HepG2 (cell line): ENCODE results near the gene MAP1LC3B. TPM values are rescaled to one million over a fixed set of nuclear protein-coding genes. Genes with fewer than 3 reads are reported as not detected.

Experiments used
- ATAC-seq: fragments of 200-7000 bp; cut with Tn5 transposase; 3 replicates; pipeline ENCODE4 v1.9.1; 2020; ENCODE audit warnings: mild to moderate bottlenecking, moderate library complexity
- BruUV-seq: library from RNA; stranded (reverse); fragments of 400-500 nt; replicated peaks from 2 replicates; lab custom pipeline; 2021; lab: Mats Ljungman, UMichigan
- CTCF ChIA-PET: fragments of 300-600 bp; formaldehyde crosslinking; extraction: SDS; loops from one replicate; lab custom pipeline; 2021; ENCODE audit warnings: low total read pairs, inconsistent platforms, low intra/inter-chr PET ratio; lab: Yijun Ruan, JAX
- POLR2A ChIA-PET: fragments of 350-600 bp; sonication (Branson Sonifier 250); formaldehyde crosslinking; loops from one replicate; lab custom pipeline; 2020; ENCODE audit warnings: antibody characterized with exemption, inconsistent platforms; lab: Yijun Ruan, JAX
- DNase-seq: peaks from one replicate; pipeline ENCODE4 v3.0.0-alpha.2; 2015; ENCODE audit warnings: low spot score
- FAIRE-seq: peaks from 3 replicates; lab custom pipeline; 2011; peaks lifted over from hg19 to GRCh38; lab: Jason Lieb, UNC
- H2AFZ ChIP-seq: one replicate; pipeline ENCODE4 v1.6.1; 2011; ENCODE audit warnings: low read length, inconsistent platforms
- H3K27ac ChIP-seq: fragments of 300-600 bp; 3 replicates; pipeline ENCODE4 v1.8.0; 2011; ENCODE audit warnings: mixed run types, mild to moderate bottlenecking, mixed read lengths, low read length, inconsistent platforms; ENCODE audit not compliant: insufficient read depth; ENCODE audit errors: extremely low read length
- H3K27me3 ChIP-seq, 2 experiments: fragments of 200-600 bp in 1 of 2; 2 replicates in 1 of 2; 3 replicates in 1 of 2; pipeline versions ENCODE4 v1.6.0 to v1.8.0; 2011; ENCODE audit warnings: low read length in 2 of 2, mild to moderate bottlenecking in 2 of 2, moderate library complexity in 2 of 2, inconsistent platforms in 1 of 2; ENCODE audit not compliant: insufficient read depth in 2 of 2, control insufficient read depth in 1 of 2
- H3K36me3 ChIP-seq, 2 experiments: fragments of 200-600 bp in 1 of 2; replicated peaks in 1 of 2; 2 replicates in 1 of 2; 3 replicates in 1 of 2; pipeline versions ENCODE4 v1.5.1 to v1.8.0; 2011; ENCODE audit warnings: low read length in 2 of 2, inconsistent platforms in 1 of 2; ENCODE audit not compliant: insufficient read depth in 2 of 2, control insufficient read depth in 1 of 2
- H3K4me1 ChIP-seq: 2 replicates; pipeline ENCODE4 v1.5.1; 2012; ENCODE audit warnings: low read length, inconsistent platforms; ENCODE audit not compliant: insufficient read depth
- H3K4me2 ChIP-seq: 2 replicates; pipeline ENCODE4 v1.6.0; 2011; ENCODE audit warnings: low read depth, low read length, inconsistent platforms
- H3K4me3 ChIP-seq, 3 experiments: fragments of 200-600 bp in 1 of 3; sonication (generic), shearing (Covaris generic) in 1 of 3; replicated peaks in 1 of 3; 2 replicates each; pipeline ENCODE4 v1.5.1; 2011 to 2016; ENCODE audit warnings: low read length in 3 of 3, inconsistent platforms in 2 of 3, low read depth in 2 of 3, mild to moderate bottlenecking in 2 of 3, control low read depth in 1 of 3, mixed read lengths in 1 of 3; ENCODE audit not compliant: insufficient read depth in 1 of 3
- H3K79me2 ChIP-seq: one replicate; pipeline ENCODE4 v1.6.1; 2011; ENCODE audit warnings: low read length, inconsistent platforms; ENCODE audit not compliant: insufficient read depth
- H3K9ac ChIP-seq: 2 replicates; pipeline ENCODE4 v1.6.0; 2011; ENCODE audit warnings: mild to moderate bottlenecking, low read depth, low read length, inconsistent platforms; ENCODE audit not compliant: insufficient read depth
- H3K9me3 ChIP-seq: 2 replicates; pipeline ENCODE4 v1.5.1; 2012; ENCODE audit warnings: mild to moderate bottlenecking, low read length
- H4K20me1 ChIP-seq: 2 replicates; pipeline ENCODE4 v1.6.0; 2011; ENCODE audit warnings: inconsistent platforms, mild to moderate bottlenecking, low read length, moderate library complexity; ENCODE audit not compliant: insufficient read depth
- BATF2 ChIP-seq: sonication (generic); formaldehyde crosslinking; IDR thresholded peaks from 2 replicates; pipeline ENCODE4 v1.8.0; 2022; ENCODE audit warnings: mild to moderate bottlenecking, missing genetic modification reagents, moderate library complexity
- CTCF ChIP-seq: sonication (generic); formaldehyde crosslinking; IDR thresholded peaks from 2 replicates; pipeline ENCODE4 v1.5.0; 2020; ENCODE audit warnings: mild to moderate bottlenecking, missing genetic modification reagents, moderate library complexity
- EEA1 ChIP-seq: sonication (generic); formaldehyde crosslinking; IDR thresholded peaks from 2 replicates; pipeline ENCODE4 v1.5.1; 2020; ENCODE audit warnings: mild to moderate bottlenecking, missing genetic modification reagents, borderline replicate concordance
- SMAD9 ChIP-seq: sonication (generic); formaldehyde crosslinking; IDR thresholded peaks from 2 replicates; pipeline ENCODE4 v1.5.1; 2020; ENCODE audit warnings: mild to moderate bottlenecking, missing genetic modification reagents
- SMC3 ChIP-seq: IDR thresholded peaks from 2 replicates; pipeline ENCODE4 v1.6.1; 2011; ENCODE audit warnings: low read length, improper control_type of control experiment
- STAG1 ChIP-seq: sonication (generic); formaldehyde crosslinking; IDR thresholded peaks from 2 replicates; pipeline ENCODE4 v1.4.0; 2020; ENCODE audit warnings: missing genetic modification reagents
- ZNF281 ChIP-seq: sonication (generic); formaldehyde crosslinking; IDR thresholded peaks from 2 replicates; pipeline ENCODE4 v1.4.0; 2020; ENCODE audit warnings: missing genetic modification reagents, borderline replicate concordance
- WGBS: methylation state at CpG from one replicate; pipeline ENCODE4 v1.1.6; 2017; ENCODE audit warnings: low lambda C conversion rate; 5-methylcytosine and 5-hydroxymethylcytosine counted together
- in situ Hi-C: cut with HindIII; loops from 2 replicates; pipeline ENCODE4 v1.10.0; 2017; ENCODE audit warnings: low pct_unique_long_range_greater_than_20kb; ENCODE audit not compliant: extremely low pct_ligation_motif_present
- intact Hi-C: fragments of 100-400 bp; cut with micrococcal nuclease; formaldehyde crosslinking; loops from one replicate; pipeline ENCODE4 v1.10.0; 2022; ENCODE audit not compliant: unreplicated experiment
- polyA plus RNA-seq, 8 experiments: library from polyadenylated mRNA; depleted of rRNA in 3 of 8; stranded (reverse) in 7 of 8; unstranded in 1 of 8; fragments of >200 nt; fragmentation: Illumina TruSeq in 4 of 8; extraction: Trizol in 4 of 8; gene quantifications; 2 replicates each; pipeline versions ENCODE4 v1.2.1 to v1.2.3, GENCODE V29; 2011 to 2016; ENCODE audit warnings: low read depth in 4 of 8, missing spikeins in 1 of 8, mixed read lengths in 1 of 8; ENCODE audit not compliant: insufficient read depth in 1 of 8
- total RNA-seq, 5 experiments: library from RNA; depleted of rRNA; stranded (reverse); fragments of >200 nt; fragmentation: Illumina TruSeq; extraction: Trizol; gene quantifications; 2 replicates each; pipeline ENCODE4 v1.2.3, GENCODE V29; 2016; ENCODE audit warnings: low read depth in 1 of 5

MAP1LC3B gene
- total and polyA plus RNA-seq, 2 of the 13 experiments (the other 11 are each of a cell fraction or from before 2014, with no cell fraction given), result 15.7 to 37.4 TPM

- Histone ChIP-seq H3K4me2 (no peak overlapping the region), H3K27me3 (no peaks in the 10 kb centered on the region), H3K9me3 (no peaks in the 10 kb centered on the region), H3K9ac (no peak overlapping the region), H4K20me1 (no peaks in the 10 kb centered on the region; the same call in 1 of the 2 replicates), H2AFZ (no peak overlapping the region), H3K4me1 (no peaks in the 10 kb centered on the region), H3K79me2 (no peaks in the 10 kb centered on the region), H3K36me3 (peaks cover 58 to 78% of the 10 kb centered on the region in 2 experiments), H3K27ac (no peak overlapping the region), H3K4me3 (no peak overlapping the region)
- ChIA-PET POLR2A (no interaction called here), CTCF (interaction anchor here (1.8 kb wide), 1 partner anchor 220 kb away, joined by 11 read pairs; no protein-coding TSS in a partner anchor)
- ATAC-seq (no peak), FAIRE-seq (no peak), DNase-seq (no peak)
- no TSS peak for BruUV-seq
- in situ Hi-C loops, result no loop called here
- TF ChIP-seq EEA1 (CRISPR knock-in tag) (no peak), SMAD9 (no peak), BATF2 (CRISPR knock-in tag) (no peak)
- 91% methylated on average over 9 of the region's 9 CpGs for WGBS
- intact Hi-C loops, result no loop called here
Observed at GRCh38 chr16:87415441-87415840, 23.3 kb downstream of the MAP1LC3B start.

- POLR2A ChIA-PET, result no interaction called here
- peak; percentile 76 for FAIRE-seq
- H3K79me2 ChIP-seq, result no peaks in the 10 kb centered on the region
- CTCF ChIA-PET, result interaction anchor here (0.9 to 1.8 kb wide), 2 partner anchors 126 to 219 kb away, joined by 3 to 11 read pairs; no protein-coding TSS in a partner anchor
- H3K9ac ChIP-seq, result no peak overlapping the region
- H3K27me3 ChIP-seq, result no peaks in the 10 kb centered on the region
- no peaks in the 10 kb centered on the region; the same call in 1 of the 2 replicates for H4K20me1 ChIP-seq
- no peak overlapping the region for H3K27ac ChIP-seq
- WGBS, result 91% methylated on average over 22 of the region's 23 CpGs
- no peak for ATAC-seq
- H3K4me2 ChIP-seq, result no peak overlapping the region
- in situ Hi-C loops (no loop called here), intact Hi-C loops (loop anchor here (1.0 kb wide), 1 partner anchor 219 kb away; no protein-coding TSS in a partner anchor)
- H3K36me3 ChIP-seq, result peaks cover 58 to 79% of the 10 kb centered on the region in 2 experiments
- BruUV-seq, result no TSS peak
- peak; percentile 29 for DNase-seq
- H3K4me3 ChIP-seq, result no peak overlapping the region
- H3K9me3 ChIP-seq, result no peaks in the 10 kb centered on the region
- no peaks in the 10 kb centered on the region for H3K4me1 ChIP-seq
- TF ChIP-seq ZNF281, result no peak
- peak; percentile 26; the same call in 1 of the 2 replicates for TF ChIP-seq CTCF (CRISPR knock-in tag)
- TF ChIP-seq SMC3, result peak; percentile 14; the same call in 1 of the 2 replicates
- TF ChIP-seq STAG1 (CRISPR knock-in tag), result peak; percentile 51
- TF ChIP-seq, all 625 proteins: peak for 3
- H2AFZ ChIP-seq, result no peak overlapping the region
Observed at GRCh38 chr16:87416826-87417527, 24.8 kb downstream of the MAP1LC3B start.
